Thymus (tissue), 11 donors: Measurements from ENCODE around the gene TIGIT. TPM values are rescaled to one million over a fixed set of nuclear protein-coding genes. Genes with fewer than 3 reads are reported as not detected.

Experiments
- DNase-seq, 9 donors: peaks; one replicate each; pipeline ENCODE4 v3.0.0-alpha.2; 2013; ENCODE audit warnings: low spot score in 9 of 9, low read depth in 6 of 9, missing footprints in 1 of 9
- H3K27ac ChIP-seq, 2 donors: one replicate each; pipeline ENCODE4 v1.5.1; 2013; ENCODE audit warnings: control low read depth in 1 of 2, low read depth in 1 of 2, low read length in 1 of 2, mild to moderate bottlenecking in 1 of 2, moderate library complexity in 1 of 2
- H3K27me3 ChIP-seq, 2 donors: one replicate each; pipeline ENCODE4 v1.5.1; 2013; ENCODE audit warnings: low read length in 1 of 2; ENCODE audit not compliant: control insufficient read depth in 2 of 2, insufficient read depth in 1 of 2
- H3K36me3 ChIP-seq, 2 donors: one replicate each; pipeline ENCODE4 v1.5.1; 2013; ENCODE audit warnings: low read length in 1 of 2, mild to moderate bottlenecking in 1 of 2, moderate library complexity in 1 of 2; ENCODE audit not compliant: control insufficient read depth in 2 of 2, insufficient read depth in 2 of 2
- H3K4me1 ChIP-seq, 2 donors: one replicate each; pipeline ENCODE4 v1.5.1; 2013; ENCODE audit warnings: low read length in 2 of 2; ENCODE audit not compliant: control insufficient read depth in 2 of 2, insufficient read depth in 2 of 2
- H3K4me3 ChIP-seq, 2 donors: one replicate each; pipeline ENCODE4 v1.5.1; 2013; ENCODE audit warnings: low read length in 2 of 2, control low read depth in 1 of 2, mild to moderate bottlenecking in 1 of 2
- H3K9me3 ChIP-seq, 2 donors: one replicate each; pipeline ENCODE4 v1.5.1; 2013; ENCODE audit warnings: low read length in 1 of 2, mild to moderate bottlenecking in 1 of 2; ENCODE audit not compliant: control insufficient read depth in 2 of 2, insufficient read depth in 1 of 2
- WGBS: extraction: QIAGEN DNeasy Blood & Tissue Kit; methylation state at CpG from one replicate; pipeline ENCODE4 v1.1.7; 2013; 5-methylcytosine and 5-hydroxymethylcytosine counted together
- polyA plus RNA-seq: library from polyadenylated mRNA; stranded (reverse); fragments of 200-250 nt; gene quantifications from one replicate; pipeline ENCODE4 v1.2.3, GENCODE V29; 2013
- total RNA-seq: library from RNA; stranded (reverse); fragments of 120-200 nt; gene quantifications from one replicate; pipeline ENCODE4 v1.2.4, GENCODE V29; 2013
- donor health status: healthy.

Gene TIGIT
- total and polyA plus RNA-seq, 2 donors, result 5.8 to 7.1 TPM

DNA sequence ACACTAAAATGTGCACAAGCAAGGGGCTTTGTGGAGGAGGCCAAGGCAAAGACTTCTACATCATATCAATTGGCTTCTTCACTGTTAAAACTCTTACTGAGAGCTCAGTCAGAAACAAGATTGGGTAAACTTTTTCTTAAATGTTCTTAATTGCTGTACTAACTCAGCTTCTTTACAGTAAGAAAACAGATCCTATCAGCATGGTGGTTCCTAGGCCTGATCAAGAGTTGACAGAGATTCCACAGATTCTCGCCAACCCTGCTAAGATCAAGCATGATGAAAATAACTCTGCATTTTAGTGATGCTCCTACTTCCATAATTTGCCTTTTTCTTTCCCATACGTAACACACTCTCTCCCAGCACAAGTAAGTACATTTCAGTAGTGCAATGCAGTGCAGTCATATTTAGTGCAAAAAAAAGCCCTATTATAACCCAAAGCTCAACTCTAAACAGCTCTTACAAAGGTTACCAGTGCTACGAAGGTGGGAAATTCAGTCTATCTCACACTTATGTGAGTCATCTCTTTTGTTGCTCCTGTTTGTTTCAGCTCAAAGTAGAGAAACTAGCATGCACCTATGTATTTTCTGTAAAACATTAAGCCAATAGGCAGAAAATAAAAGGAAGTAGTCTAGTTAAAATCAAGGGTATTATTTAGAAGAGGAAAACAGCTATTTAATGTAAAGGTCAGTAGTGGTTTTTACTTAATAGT lies 29.9 kb downstream of the TIGIT start:
- WGBS, result 96% methylated on average over 3 of the region's 3 CpGs
- Histone ChIP-seq H3K27ac (no peak overlapping the region), H3K4me3 (no peak overlapping the region), H3K4me1 (no peaks in the 10 kb centered on the region), H3K9me3 (no peaks in the 10 kb centered on the region), H3K27me3 (no peaks in the 10 kb centered on the region), H3K36me3 (no peaks in the 10 kb centered on the region)
- no peak for DNase-seq

DNA sequence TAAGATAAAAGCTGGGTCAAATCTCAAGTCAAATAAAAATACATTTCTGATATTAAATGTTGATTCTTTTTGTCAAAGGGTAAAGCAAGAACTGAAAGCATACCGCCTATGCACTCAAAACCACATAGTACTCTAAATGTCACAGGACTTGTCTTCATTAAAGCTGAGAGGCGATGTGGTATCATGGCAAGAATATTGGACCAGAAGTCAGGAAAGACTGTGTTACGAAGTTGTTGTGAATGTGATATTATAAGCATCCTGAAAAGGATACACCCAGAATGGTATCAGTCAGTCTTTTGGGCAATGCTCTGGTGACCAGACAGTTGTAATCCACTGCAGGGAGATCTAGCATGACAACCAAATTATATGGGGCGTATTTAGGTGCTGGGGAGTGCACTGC lies 33.8 kb downstream of the TIGIT start:
- no peak overlapping the region for H3K4me3 ChIP-seq
- H3K27ac ChIP-seq, result no peak overlapping the region
- no peaks in the 10 kb centered on the region for H3K4me1 ChIP-seq
- H3K9me3 ChIP-seq, result no peaks in the 10 kb centered on the region
- no peaks in the 10 kb centered on the region for H3K27me3 ChIP-seq
- DNase-seq, result no peak
- no peaks in the 10 kb centered on the region for H3K36me3 ChIP-seq
- 95% methylated on average over 4 of the region's 4 CpGs for WGBS

DNA sequence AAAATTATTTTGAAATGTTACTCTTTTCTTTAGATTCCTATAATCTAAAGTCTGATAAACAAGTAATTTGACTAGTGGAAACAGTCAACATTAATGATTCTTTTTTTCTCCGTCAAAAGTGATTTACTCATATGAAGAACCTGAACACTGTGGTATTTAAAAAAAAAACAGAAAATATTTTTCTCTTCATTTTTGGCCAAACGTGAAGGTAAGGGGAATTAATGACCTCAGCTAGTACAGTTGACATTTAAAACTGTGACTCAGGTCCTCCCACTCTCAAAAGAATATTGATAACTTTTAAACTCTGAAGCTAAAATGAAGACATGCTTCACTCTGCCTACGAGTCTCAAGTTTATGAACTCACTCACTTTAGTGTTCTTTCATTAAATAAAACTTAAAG lies 34.5 kb downstream of the TIGIT start:
- Histone ChIP-seq H3K27me3 (no peaks in the 10 kb centered on the region), H3K36me3 (no peaks in the 10 kb centered on the region), H3K9me3 (no peaks in the 10 kb centered on the region), H3K4me3 (no peak overlapping the region), H3K27ac (no peak overlapping the region), H3K4me1 (no peaks in the 10 kb centered on the region)
- no peak for DNase-seq
- 92% methylated on average over 3 of the region's 3 CpGs for WGBS

DNA sequence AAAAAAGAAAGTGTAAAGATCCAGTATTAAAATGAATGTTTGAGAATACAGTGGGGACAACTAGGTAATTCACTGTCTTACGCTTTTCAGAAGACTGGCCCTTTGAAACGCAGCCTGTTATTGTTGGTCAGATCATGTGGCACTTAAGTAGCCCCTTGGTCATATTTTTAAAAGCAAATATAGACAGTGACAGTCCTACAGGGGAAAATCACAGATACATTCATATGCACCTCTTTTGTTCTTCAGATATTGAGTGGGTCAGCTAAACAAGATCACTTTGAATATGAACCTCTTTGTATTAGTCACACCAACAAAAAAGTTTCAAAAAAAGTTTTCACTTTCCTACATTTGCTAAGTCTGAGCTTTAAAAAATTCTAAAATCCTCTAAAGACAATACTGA lies 36.0 kb downstream of the TIGIT start:
- no peak overlapping the region for H3K27ac ChIP-seq
- H3K4me1 ChIP-seq, result no peaks in the 10 kb centered on the region
- H3K36me3 ChIP-seq, result no peaks in the 10 kb centered on the region
- no peaks in the 10 kb centered on the region for H3K9me3 ChIP-seq
- no peak for DNase-seq
- H3K4me3 ChIP-seq, result no peak overlapping the region
- 97% methylated on average over 2 of the region's 2 CpGs for WGBS
- no peaks in the 10 kb centered on the region for H3K27me3 ChIP-seq

DNA sequence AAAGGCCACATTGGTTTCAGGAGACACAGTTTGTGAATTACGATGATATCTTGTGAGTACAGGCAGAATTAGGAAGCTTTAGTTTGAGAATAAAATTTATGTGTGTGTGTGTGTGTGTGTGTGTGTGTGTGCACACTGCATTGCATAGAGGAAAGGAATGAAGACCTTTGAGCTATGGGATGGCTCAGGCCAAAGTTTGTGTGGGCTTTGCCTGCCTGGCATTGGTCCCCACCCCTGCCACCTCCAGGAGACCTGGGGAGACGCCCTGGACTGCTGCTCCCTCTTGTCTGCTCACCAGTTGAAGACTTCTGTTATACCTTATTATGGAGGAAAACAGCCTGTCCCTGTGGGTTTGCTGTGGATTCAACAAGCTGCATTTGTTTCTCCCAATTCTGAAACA lies 37.2 kb downstream of the TIGIT start:
- H3K9me3 ChIP-seq, result no peaks in the 10 kb centered on the region
- no peaks in the 10 kb centered on the region for H3K27me3 ChIP-seq
- no peak overlapping the region for H3K27ac ChIP-seq
- no peak for DNase-seq
- H3K4me3 ChIP-seq, result no peak overlapping the region
- no peaks in the 10 kb centered on the region for H3K4me1 ChIP-seq
- no peaks in the 10 kb centered on the region for H3K36me3 ChIP-seq
- 100% methylated on average over 2 of the region's 2 CpGs for WGBS

DNA sequence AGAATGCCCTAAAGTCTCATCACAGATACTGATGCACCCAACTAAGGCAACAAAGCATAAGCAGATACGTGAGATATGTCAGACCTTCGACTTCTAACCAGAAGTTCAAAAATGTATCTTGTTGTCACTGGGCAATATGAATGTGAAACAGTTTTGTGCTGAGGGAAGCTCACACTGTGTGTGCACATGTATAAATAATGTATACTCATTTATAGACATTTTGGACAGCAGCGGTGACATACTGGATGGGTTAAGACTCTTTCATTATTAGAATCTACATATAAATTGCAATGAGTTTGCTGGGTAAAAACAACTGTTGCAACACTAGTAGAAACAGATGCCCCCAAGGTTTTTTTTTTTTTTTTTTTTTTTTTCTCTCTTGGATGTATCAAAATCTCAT lies 37.9 kb downstream of the TIGIT start:
- no peaks in the 10 kb centered on the region for H3K4me1 ChIP-seq
- 96% methylated on average over 3 of the region's 3 CpGs for WGBS
- H3K4me3 ChIP-seq, result no peak overlapping the region
- H3K36me3 ChIP-seq, result no peaks in the 10 kb centered on the region
- no peaks in the 10 kb centered on the region for H3K9me3 ChIP-seq
- DNase-seq, result no peak
- no peaks in the 10 kb centered on the region for H3K27me3 ChIP-seq
- no peak overlapping the region for H3K27ac ChIP-seq

DNA sequence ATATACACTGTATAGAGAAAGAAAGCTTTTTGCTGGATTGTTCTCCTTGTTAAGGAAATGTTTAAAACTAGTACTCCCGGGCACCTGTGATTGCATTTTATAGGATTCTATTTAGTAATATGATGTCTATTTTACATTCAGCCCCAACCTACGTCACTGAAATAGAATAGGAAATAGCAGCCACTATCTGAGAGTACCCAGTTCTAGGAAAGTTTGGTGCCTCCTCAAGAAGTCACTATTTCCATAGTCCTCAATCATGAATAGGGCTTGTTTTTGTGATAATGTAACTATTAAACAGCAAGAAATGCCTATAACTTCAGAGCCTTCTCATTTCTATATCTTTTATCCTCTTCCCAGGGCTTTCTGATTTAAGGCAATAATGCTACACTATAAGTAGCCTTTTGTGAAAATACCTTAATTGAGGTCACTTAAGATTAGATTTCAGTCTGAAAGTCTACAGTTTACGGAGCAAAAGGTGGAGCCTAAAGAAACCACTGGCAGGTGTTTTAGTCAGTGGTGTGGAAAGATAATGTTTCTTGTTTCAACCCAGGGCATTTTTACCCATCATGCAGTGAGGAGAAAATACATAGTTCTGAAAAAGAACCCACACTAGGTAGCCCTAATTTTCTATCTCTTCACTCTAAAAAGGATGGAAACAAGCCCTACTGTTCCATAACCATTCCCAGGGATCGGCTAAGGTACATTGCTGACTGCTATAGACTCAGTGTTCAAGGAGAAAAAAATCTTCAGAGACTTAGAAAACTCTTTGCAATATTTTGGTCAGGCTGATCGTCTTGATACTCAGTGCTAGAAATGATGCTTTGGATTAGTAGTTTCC lies 38.7 kb downstream of the TIGIT start:
- Histone ChIP-seq H3K4me1 (no peaks in the 10 kb centered on the region), H3K27ac (no peak overlapping the region), H3K36me3 (no peaks in the 10 kb centered on the region), H3K4me3 (no peak overlapping the region), H3K27me3 (no peaks in the 10 kb centered on the region), H3K9me3 (no peaks in the 10 kb centered on the region)
- 94% methylated on average over 5 of the region's 5 CpGs for WGBS
- DNase-seq, result no peak

DNA sequence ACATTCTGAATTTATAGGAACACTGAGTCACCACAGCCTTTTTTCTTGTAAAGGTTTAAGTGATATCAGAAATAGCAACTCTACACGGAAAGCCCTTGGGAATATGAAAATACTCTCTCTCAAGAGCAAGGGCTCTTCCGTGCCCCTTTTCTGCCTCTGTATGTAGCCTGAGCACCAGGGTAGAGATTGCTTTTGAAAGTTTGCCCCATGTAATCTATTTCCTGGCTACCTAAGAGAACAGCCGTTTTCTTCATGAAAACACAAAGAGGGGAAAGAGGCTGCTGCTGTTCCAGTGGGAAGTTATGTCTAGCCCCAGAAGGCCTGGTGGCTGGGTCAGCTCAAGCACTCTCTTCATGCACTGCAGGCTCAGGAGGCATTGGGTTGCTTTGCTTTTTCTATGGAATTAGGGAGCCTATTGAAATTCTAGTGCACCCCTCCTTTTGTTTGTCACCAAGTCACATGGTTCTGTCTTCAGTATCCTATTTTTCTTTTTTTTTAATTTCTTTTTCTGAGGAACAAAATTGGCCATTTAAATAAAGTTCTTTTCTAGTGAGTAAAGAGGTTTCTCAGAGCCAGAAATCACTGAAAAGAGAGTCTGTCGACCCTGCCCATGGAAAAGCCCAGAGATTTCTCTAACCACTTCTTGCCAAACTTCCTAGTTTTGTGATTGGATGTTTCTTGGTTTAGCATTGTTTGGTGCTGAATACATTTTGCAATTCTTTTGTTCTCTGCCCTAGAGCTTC lies 39.5 kb downstream of the TIGIT start:
- Histone ChIP-seq H3K27me3 (no peaks in the 10 kb centered on the region), H3K27ac (no peak overlapping the region), H3K36me3 (no peaks in the 10 kb centered on the region), H3K4me3 (no peak overlapping the region), H3K4me1 (no peaks in the 10 kb centered on the region), H3K9me3 (no peaks in the 10 kb centered on the region)
- WGBS, result 92% methylated on average over 4 of the region's 4 CpGs
- no peak for DNase-seq

DNA sequence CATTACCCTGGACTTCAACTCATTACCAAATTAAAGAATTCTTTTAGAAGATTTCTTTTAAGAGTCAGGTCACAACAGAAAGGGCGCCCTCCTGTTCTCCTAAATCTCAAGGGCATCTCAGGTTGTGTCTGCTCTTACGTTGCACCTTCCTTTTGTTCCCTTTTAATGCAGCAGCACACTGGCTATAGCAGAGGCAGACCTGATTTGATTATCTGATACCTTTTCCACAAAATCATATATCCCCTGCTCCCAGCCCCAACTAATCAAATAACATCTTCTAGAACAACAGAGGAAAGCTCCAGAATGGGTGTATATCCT lies 40.1 kb downstream of the TIGIT start:
- H3K4me3 ChIP-seq, result no peak overlapping the region
- no peaks in the 10 kb centered on the region for H3K27me3 ChIP-seq
- H3K36me3 ChIP-seq, result peaks cover 0 to 2% of the 10 kb centered on the region in 2 donors
- no peak overlapping the region for H3K27ac ChIP-seq
- WGBS, result 95% methylated on average over 2 of the region's 2 CpGs
- no peaks in the 10 kb centered on the region for H3K9me3 ChIP-seq
- DNase-seq, result no peak
- no peaks in the 10 kb centered on the region for H3K4me1 ChIP-seq
